ENCODE data around the gene PTPRK.

PTPRK gene

GRCh38 chr6:128290221-128290620 lies 230.2 kb downstream of the PTPRK start:
- H3K79me1 ChIP-seq (ENCODE audit: low read length) = no peaks in the 10 kb centered on the region
- no peak overlapping the region for H3K14ac ChIP-seq (ENCODE audit: low read length)
- no peak overlapping the region for H2BK12ac ChIP-seq (ENCODE audit: low read length)
- H3K4ac ChIP-seq (ENCODE audit: low read depth, low read length) = no peak overlapping the region
- H2BK120ac ChIP-seq (ENCODE audit: insufficient read depth, low read length, poor library complexity) = no peak overlapping the region
- no peak overlapping the region for H2AFZ ChIP-seq (ENCODE audit: insufficient read depth, low read length, poor library complexity)
- no peaks in the 10 kb centered on the region for H3K79me2 ChIP-seq (ENCODE audit: control insufficient read depth, insufficient read depth, low read length, poor library complexity)
- no peak overlapping the region for H3K18ac ChIP-seq (ENCODE audit: low read length)
- H2AK5ac ChIP-seq (ENCODE audit: low read length) = no peak overlapping the region
- no peaks in the 10 kb centered on the region for H3K36me3 ChIP-seq (ENCODE audit: control insufficient read depth in 1 of 2, insufficient read depth in 2 of 2, low read length in 2 of 2)
- H4K91ac ChIP-seq (ENCODE audit: low read depth, low read length) = no peak overlapping the region
- no CpG with 5 or more reads among the region's 2 CpGs for WGBS (ENCODE audit: extremely low coverage, insufficient coverage, insufficient read length)
- no peak overlapping the region for H4K8ac ChIP-seq (ENCODE audit: low read depth, low read length)
- no peak overlapping the region for H2BK5ac ChIP-seq (ENCODE audit: low read depth, low read length, poor library complexity)
- H4K12ac ChIP-seq (ENCODE audit: low read depth, low read length) = no peak overlapping the region
- H3K27ac ChIP-seq (ENCODE audit: low read depth, low read length) = no peak overlapping the region
- H3K23ac ChIP-seq (ENCODE audit: low read length) = no peak overlapping the region
- H3K9me3 ChIP-seq (ENCODE audit: insufficient read depth, low read depth, low read length) = no peaks in the 10 kb centered on the region
- no peaks in the 10 kb centered on the region for H3K27me3 ChIP-seq (ENCODE audit: insufficient read depth, low read length)
- DNase-seq = peak; percentile 9 to 64
- H3K4me2 ChIP-seq (ENCODE audit: low read length) = no peak overlapping the region
- no peaks in the 10 kb centered on the region for H3K4me1 ChIP-seq (ENCODE audit: control insufficient read depth in 1 of 2, insufficient read depth in 2 of 2, low read length in 2 of 2)
- no peak overlapping the region for H3K9ac ChIP-seq (ENCODE audit: low read length)
- H3K4me3 ChIP-seq (ENCODE audit: low read depth, low read length) = no peak overlapping the region

- no peak for DNase-seq
- no peaks in the 10 kb centered on the region for H3K27me3 ChIP-seq (ENCODE audit: insufficient read depth, low read length)
- H3K4me1 ChIP-seq (ENCODE audit: control insufficient read depth in 1 of 2, insufficient read depth in 2 of 2, low read length in 2 of 2) = peaks cover 0 to 4% of the 10 kb centered on the region in 2 experiments
- H3K14ac ChIP-seq (ENCODE audit: low read length) = no peak overlapping the region
- H4K91ac ChIP-seq (ENCODE audit: low read depth, low read length) = no peak overlapping the region
- H4K12ac ChIP-seq (ENCODE audit: low read depth, low read length) = no peak overlapping the region
- no peak overlapping the region for H2AFZ ChIP-seq (ENCODE audit: insufficient read depth, low read length, poor library complexity)
- no peak overlapping the region for H4K8ac ChIP-seq (ENCODE audit: low read depth, low read length)
- H3K23ac ChIP-seq (ENCODE audit: low read length) = no peak overlapping the region
- H3K9ac ChIP-seq (ENCODE audit: low read length) = no peak overlapping the region
- H2BK120ac ChIP-seq (ENCODE audit: insufficient read depth, low read length, poor library complexity) = no peak overlapping the region
- H2BK5ac ChIP-seq (ENCODE audit: low read depth, low read length, poor library complexity) = no peak overlapping the region
- H3K18ac ChIP-seq (ENCODE audit: low read length) = no peak overlapping the region
- H3K4me2 ChIP-seq (ENCODE audit: low read length) = no peak overlapping the region
- H3K4me3 ChIP-seq (ENCODE audit: low read depth, low read length) = no peak overlapping the region
- H3K27ac ChIP-seq (ENCODE audit: low read depth, low read length) = no peak overlapping the region
- no peaks in the 10 kb centered on the region for H3K79me2 ChIP-seq (ENCODE audit: control insufficient read depth, insufficient read depth, low read length, poor library complexity)
- no peaks in the 10 kb centered on the region for H3K9me3 ChIP-seq (ENCODE audit: insufficient read depth, low read depth, low read length)
- no peaks in the 10 kb centered on the region for H3K36me3 ChIP-seq (ENCODE audit: control insufficient read depth in 1 of 2, insufficient read depth in 2 of 2, low read length in 2 of 2)
- no peaks in the 10 kb centered on the region for H3K79me1 ChIP-seq (ENCODE audit: low read length)
- H2AK5ac ChIP-seq (ENCODE audit: low read length) = no peak overlapping the region
- no CpG with 5 or more reads among the region's 1 CpG for WGBS (ENCODE audit: extremely low coverage, insufficient coverage, insufficient read length)
- no peak overlapping the region for H3K4ac ChIP-seq (ENCODE audit: low read depth, low read length)
- no peak overlapping the region for H2BK12ac ChIP-seq (ENCODE audit: low read length)
Observed at GRCh38 chr6:128284128-128284527, 236.3 kb downstream of the PTPRK start.

- no peak overlapping the region for H4K12ac ChIP-seq (ENCODE audit: low read depth, low read length)
- no peaks in the 10 kb centered on the region for H3K27me3 ChIP-seq (ENCODE audit: insufficient read depth, low read length)
- no peak overlapping the region for H4K91ac ChIP-seq (ENCODE audit: low read depth, low read length)
- H2AFZ ChIP-seq (ENCODE audit: insufficient read depth, low read length, poor library complexity) = no peak overlapping the region
- peaks cover 0 to 4% of the 10 kb centered on the region in 2 experiments for H3K4me1 ChIP-seq (ENCODE audit: control insufficient read depth in 1 of 2, insufficient read depth in 2 of 2, low read length in 2 of 2)
- H2BK12ac ChIP-seq (ENCODE audit: low read length) = no peak overlapping the region
- no peak overlapping the region for H3K27ac ChIP-seq (ENCODE audit: low read depth, low read length)
- no peak overlapping the region for H3K4me3 ChIP-seq (ENCODE audit: low read depth, low read length)
- no peak overlapping the region for H2BK5ac ChIP-seq (ENCODE audit: low read depth, low read length, poor library complexity)
- H3K36me3 ChIP-seq (ENCODE audit: control insufficient read depth in 1 of 2, insufficient read depth in 2 of 2, low read length in 2 of 2) = no peaks in the 10 kb centered on the region
- no peak for DNase-seq
- H3K9ac ChIP-seq (ENCODE audit: low read length) = no peak overlapping the region
- no peak overlapping the region for H2AK5ac ChIP-seq (ENCODE audit: low read length)
- no peak overlapping the region for H3K4me2 ChIP-seq (ENCODE audit: low read length)
- no peak overlapping the region for H4K8ac ChIP-seq (ENCODE audit: low read depth, low read length)
- no peak overlapping the region for H3K14ac ChIP-seq (ENCODE audit: low read length)
- no peak overlapping the region for H3K23ac ChIP-seq (ENCODE audit: low read length)
- no peak overlapping the region for H2BK120ac ChIP-seq (ENCODE audit: insufficient read depth, low read length, poor library complexity)
- no peak overlapping the region for H3K4ac ChIP-seq (ENCODE audit: low read depth, low read length)
- H3K79me1 ChIP-seq (ENCODE audit: low read length) = no peaks in the 10 kb centered on the region
- H3K79me2 ChIP-seq (ENCODE audit: control insufficient read depth, insufficient read depth, low read length, poor library complexity) = no peaks in the 10 kb centered on the region
- no peak overlapping the region for H3K18ac ChIP-seq (ENCODE audit: low read length)
- WGBS (ENCODE audit: extremely low coverage, insufficient coverage, insufficient read length) = no CpG with 5 or more reads among the region's 2 CpGs
- no peaks in the 10 kb centered on the region for H3K9me3 ChIP-seq (ENCODE audit: insufficient read depth, low read depth, low read length)
Observed at GRCh38 chr6:128282961-128283360, 237.4 kb downstream of the PTPRK start.

GRCh38 chr6:128280960-128281359 lies 239.4 kb downstream of the PTPRK start:
- no peak overlapping the region for H3K14ac ChIP-seq (ENCODE audit: low read length)
- no peak overlapping the region for H4K91ac ChIP-seq (ENCODE audit: low read depth, low read length)
- no peak overlapping the region for H2BK120ac ChIP-seq (ENCODE audit: insufficient read depth, low read length, poor library complexity)
- H3K4me1 ChIP-seq (ENCODE audit: control insufficient read depth in 1 of 2, insufficient read depth in 2 of 2, low read length in 2 of 2) = peaks cover 0 to 4% of the 10 kb centered on the region in 2 experiments
- no peak overlapping the region for H3K23ac ChIP-seq (ENCODE audit: low read length)
- no peaks in the 10 kb centered on the region for H3K9me3 ChIP-seq (ENCODE audit: insufficient read depth, low read depth, low read length)
- no peak overlapping the region for H3K4me3 ChIP-seq (ENCODE audit: low read depth, low read length)
- H4K8ac ChIP-seq (ENCODE audit: low read depth, low read length) = no peak overlapping the region
- H2AFZ ChIP-seq (ENCODE audit: insufficient read depth, low read length, poor library complexity) = no peak overlapping the region
- H4K12ac ChIP-seq (ENCODE audit: low read depth, low read length) = no peak overlapping the region
- no peak overlapping the region for H2BK12ac ChIP-seq (ENCODE audit: low read length)
- no peaks in the 10 kb centered on the region for H3K79me1 ChIP-seq (ENCODE audit: low read length)
- H3K18ac ChIP-seq (ENCODE audit: low read length) = no peak overlapping the region
- H3K4ac ChIP-seq (ENCODE audit: low read depth, low read length) = no peak overlapping the region
- no peak for DNase-seq
- H3K9ac ChIP-seq (ENCODE audit: low read length) = no peak overlapping the region
- no peaks in the 10 kb centered on the region for H3K27me3 ChIP-seq (ENCODE audit: insufficient read depth, low read length)
- WGBS (ENCODE audit: extremely low coverage, insufficient coverage, insufficient read length) = no CpG with 5 or more reads among the region's 2 CpGs
- no peak overlapping the region for H3K27ac ChIP-seq (ENCODE audit: low read depth, low read length)
- H2BK5ac ChIP-seq (ENCODE audit: low read depth, low read length, poor library complexity) = no peak overlapping the region
- no peak overlapping the region for H3K4me2 ChIP-seq (ENCODE audit: low read length)
- H2AK5ac ChIP-seq (ENCODE audit: low read length) = no peak overlapping the region
- no peaks in the 10 kb centered on the region for H3K79me2 ChIP-seq (ENCODE audit: control insufficient read depth, insufficient read depth, low read length, poor library complexity)
- H3K36me3 ChIP-seq (ENCODE audit: control insufficient read depth in 1 of 2, insufficient read depth in 2 of 2, low read length in 2 of 2) = no peaks in the 10 kb centered on the region
